Measurements from ENCODE around the gene ADARB1.

Gene ADARB1

DNA sequence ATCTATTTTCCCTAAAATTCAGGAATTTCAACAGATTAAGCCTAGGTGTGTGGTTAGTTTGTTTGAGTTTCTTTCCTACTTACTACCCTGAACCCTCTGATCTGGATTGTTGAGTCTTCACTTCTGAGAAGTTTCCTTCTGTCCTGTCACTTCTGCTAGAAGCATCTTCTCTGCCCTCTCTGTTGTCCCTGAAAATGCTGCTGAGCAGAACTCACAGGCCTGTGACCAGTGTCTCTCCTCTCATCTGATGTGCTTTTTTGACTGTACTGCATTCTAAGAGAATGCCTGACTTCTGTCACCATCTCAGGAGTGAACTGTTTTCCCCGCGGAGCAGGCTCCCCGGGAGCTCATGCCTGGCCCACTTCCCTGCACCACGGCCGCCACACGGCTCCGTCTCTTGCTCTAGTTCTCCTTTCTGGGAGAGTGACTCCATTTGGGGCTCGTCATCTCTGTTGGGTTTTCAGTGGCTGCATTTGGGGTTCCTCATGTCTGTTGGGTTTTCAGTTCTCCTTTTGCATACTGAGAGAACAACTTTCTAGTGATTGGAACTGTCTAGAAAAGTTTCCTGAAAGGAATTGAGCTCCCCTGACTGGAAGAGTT is 135.4 kb downstream of the ADARB1 start:
- no peak for DNase-seq

DNA sequence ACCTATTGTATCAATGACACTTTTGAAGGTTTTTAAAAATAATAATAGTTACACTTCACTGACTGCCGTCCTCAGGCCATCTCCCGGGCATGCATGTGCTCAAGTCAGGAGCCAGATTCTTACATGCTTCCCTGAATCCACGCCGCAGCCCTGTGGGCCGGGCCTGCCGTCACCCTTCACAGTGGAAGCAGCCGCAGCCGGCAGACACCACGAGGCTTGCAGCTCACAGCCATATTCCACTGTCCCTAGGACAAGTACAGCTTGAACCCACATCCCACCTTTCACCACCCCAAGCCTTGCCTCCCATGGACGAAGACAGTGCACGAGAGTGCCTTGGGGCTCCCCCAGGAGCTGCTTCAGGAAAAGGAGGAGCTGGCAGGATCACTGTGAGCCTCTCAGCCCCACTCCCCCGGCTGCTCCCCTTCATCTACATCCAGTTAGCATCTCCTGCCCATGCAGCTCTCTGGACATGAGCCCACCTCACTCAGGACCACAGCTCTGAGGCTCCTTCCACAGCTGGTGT is 136.1 kb downstream of the ADARB1 start:
- no peak for DNase-seq

DNA sequence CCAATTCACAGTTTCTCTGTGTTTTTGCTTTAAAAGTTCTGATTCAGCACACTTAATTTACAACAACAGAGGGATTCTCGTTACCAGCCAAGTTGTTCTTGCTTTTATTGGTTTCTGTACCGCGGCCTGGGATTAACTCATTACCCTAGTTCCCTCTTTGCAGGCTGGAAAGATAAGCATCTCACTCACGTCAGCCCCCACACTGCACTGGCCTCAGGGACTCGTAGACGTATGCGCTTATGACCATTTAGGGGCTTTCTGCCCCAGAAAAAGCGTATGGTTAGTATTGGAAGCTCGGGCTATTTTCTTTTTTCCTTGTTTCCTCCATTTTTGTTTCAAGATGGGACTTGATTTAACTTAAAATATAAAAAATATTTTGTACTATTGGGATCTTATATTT is 137.3 kb downstream of the ADARB1 start:
- no peak for DNase-seq

- no peak for DNase-seq
Measured at GRCh38 chr21:45213392-45213791, 139.0 kb downstream of the ADARB1 start.

DNA sequence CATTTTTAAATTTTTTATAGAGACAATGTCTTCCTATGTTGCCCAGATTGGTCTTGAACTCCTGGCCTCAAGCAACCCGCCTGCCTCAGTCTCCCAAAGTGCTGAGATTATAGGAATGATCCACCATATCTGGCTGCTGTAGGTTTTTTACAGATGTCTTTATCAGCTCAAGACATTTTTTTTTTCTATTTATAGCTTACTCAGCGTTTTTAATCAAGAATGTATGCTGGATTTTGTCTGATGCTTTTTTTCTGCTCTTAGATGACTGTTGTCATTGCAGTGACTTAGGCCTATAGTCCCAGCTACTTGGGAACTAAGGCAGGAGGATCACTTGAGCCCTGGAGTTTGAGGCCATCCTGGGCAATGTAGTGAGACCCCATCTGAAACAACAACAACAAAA is 140.8 kb downstream of the ADARB1 start:
- no peak for DNase-seq

DNA sequence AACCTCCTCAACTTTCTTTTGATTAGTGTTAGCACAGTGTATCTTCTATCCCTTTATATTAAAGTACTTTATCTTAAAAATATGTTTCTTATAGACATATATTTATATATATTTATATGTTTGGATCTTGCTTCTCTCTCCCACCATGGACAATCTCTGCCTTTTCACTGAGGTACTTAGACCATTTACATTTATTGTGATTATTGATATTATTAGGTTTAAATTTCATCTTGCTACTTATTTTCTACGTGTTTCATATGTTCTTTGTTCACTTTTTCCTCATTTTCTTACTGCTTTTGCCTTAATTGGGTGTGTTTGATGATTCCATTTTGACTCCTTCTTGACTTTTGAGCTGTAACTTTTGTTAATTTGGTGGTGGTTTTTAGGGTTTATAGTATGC is 142.6 kb downstream of the ADARB1 start:
- DNase-seq = no peak

DNA sequence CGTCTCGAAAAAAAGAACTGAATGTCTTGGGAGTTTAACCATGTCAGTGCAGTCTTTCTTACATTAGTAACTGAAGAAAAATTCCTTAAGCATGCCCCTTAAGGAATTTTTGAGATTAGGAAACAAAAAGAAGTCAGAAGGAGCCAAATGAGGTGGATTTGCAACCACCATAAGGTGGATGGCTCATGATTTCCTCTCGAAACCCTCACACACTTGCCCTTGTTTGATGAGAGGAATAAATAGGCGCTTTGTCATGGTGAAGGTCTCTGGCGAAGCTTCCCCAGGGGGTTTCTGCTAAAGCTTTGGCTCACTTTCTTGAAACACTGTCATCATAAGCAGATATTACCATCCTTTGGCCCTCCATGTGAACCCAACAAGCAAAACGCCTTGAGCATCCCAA is 145.1 kb downstream of the ADARB1 start:
- DNase-seq = no peak

- no peak for DNase-seq
Measured at GRCh38 chr21:45220071-45220481, 145.7 kb downstream of the ADARB1 start.

GRCh38 chr21:45220714-45221490 is 146.5 kb downstream of the ADARB1 start:
- DNase-seq = no peak

DNA sequence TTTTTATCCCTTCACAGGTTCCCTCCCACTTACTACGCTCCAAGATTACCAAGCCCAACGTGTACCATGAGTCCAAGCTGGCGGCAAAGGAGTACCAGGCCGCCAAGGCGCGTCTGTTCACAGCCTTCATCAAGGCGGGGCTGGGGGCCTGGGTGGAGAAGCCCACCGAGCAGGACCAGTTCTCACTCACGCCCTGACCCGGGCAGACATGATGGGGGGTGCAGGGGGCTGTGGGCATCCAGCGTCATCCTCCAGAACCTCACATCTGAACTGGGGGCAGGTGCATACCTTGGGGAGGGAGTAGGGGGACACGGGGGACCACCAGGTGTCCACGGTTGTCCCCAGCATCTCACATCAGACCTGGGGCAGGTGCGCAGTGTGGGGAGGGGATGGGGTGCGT is 147.6 kb downstream of the ADARB1 start:
- DNase-seq = no peak

DNA sequence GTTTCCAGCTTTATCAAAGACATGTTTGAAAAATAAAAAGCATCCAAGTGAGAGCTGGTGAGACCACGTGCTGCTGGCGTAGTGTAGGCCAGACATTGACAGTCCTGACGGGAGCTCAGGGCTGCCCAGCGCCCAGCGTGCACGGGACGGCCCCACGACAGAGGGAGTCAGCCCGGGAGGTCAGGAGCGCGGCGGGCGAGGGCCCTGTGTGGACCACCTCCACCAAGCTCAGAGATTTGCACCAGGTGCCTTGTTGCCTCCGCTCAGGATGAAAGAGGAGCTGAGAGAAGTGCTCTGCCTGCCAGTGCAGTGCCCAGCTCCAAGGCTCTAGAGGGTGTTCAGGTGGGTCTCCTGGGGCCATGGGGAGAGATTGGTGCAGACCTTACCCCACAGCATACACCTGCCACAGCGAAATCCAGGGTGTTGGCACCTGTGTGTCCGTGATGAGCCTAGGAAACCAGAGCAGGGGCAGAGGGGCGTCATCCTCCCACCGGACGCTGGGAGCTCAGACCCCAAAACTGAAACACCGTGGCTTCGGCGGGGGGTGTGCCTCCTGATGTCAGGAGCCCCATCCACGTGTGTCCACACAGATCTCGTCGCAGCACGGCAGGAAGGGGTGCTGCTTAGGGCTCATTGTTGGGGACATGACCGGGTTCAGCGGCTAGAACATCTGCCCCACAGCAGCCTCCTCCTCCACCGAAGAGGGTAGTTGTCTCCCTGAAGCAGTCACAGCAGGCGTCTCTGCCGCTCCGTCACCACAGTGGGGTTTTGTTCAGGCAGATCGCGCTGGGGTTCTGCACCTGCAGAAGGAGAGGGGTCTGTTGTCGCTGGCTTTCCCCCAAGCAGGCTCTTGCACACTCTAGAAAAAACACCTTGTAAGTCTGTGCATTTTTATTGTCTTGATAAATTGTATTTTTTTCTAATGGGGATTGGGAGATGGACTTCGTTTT is 149.1 kb downstream of the ADARB1 start:
- peak; percentile 29 for DNase-seq

DNA sequence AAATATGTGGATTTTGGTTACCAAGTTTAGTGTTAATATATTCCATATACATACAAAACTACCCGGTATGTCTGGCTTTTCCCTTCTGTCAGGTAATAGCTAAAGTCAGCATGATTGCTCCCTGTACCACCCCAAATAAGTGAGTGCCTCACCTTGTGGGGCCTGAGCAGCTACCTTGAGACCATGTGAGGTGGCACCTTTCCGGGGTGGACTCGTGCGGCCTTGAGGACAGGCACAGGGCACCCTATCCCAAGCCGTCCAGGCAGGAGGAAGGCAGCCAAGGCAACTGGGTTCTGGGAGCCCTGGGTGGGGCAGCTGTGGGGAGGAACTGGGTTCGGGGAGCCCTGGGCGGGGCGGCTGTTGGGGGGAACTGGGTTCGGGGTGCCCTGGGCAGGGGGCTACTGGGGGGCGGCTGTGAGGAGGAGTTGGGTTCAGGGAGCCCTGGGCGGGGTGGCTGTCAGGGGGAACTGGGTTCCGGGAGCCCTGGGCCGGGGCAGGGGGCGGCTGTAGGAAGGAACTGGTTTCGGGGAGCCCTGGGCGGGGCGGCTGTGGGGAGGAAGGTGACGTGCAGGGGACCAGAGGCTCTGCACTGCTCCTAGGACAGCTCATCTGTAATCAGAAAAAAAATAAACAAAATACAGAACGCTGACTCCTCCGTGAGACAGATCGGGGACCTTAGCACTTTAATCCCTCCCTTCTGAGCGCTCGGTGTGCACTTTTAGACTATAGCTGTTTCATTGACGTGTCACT is 150.0 kb downstream of the ADARB1 start:
- DNase-seq = peak; percentile 73

- no peak for DNase-seq
Measured at GRCh38 chr21:45225041-45225740, 150.8 kb downstream of the ADARB1 start.

GRCh38 chr21:45225741-45226327 is 151.5 kb downstream of the ADARB1 start:
- DNase-seq = no peak

DNA sequence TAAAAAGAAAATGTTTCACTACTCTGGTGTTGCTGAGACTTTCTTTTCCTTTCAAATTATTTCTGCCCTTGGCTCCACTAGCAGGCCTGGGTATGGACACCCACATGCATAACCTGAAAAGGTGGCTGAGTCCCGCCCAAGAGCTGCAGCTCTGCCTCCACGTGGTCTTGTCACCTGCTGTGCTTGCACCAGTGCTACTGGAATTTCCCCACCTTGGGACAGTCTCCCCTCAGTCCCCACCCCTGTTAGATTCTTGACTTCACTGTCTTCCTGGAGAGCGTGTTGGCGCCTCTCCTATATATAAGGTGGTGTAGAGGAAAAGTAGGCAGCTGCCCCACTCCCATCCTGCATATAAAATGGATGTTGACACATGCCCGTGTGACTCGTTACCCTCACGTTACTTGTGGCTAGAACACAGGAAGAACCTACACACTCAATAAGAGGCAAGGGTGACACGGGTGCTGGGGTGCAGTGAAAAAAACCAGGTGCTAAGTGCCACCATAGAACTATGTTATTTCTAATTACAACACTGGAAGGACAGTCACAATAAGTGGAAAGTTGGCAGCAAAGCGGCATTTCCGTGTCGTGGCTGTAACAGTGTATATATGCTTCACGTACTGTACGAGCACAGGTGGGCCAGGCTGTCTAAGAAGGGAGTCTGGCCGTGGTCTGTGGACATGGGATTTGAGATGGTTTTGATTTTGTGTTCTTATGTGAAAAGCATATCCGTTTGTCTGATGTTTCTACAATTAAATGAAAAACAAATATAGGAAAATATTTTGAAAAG is 152.4 kb downstream of the ADARB1 start:
- DNase-seq = peak; percentile 47

DNA sequence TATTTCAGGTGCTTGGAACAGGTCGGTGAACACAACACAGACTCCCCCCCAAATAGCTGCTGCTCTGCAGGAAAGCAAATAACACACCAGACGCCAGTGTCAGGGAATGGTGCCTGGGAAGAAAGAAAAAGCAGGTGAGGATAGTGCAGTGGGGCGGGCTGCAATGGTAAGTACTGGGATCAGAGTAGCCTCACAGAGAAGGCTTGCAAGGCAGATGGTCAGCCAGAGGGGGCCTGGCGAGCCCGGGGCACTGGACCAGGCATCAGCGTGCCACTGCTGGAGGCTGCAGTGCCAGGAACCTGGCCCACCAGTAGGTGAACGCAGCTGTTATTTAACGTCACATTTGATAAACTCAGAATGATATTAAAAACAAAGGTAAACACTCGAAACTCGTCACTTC is 153.4 kb downstream of the ADARB1 start:
- DNase-seq = no peak

GRCh38 chr21:45228171-45228641 is 153.8 kb downstream of the ADARB1 start:
- peak; percentile 73 for DNase-seq

DNA sequence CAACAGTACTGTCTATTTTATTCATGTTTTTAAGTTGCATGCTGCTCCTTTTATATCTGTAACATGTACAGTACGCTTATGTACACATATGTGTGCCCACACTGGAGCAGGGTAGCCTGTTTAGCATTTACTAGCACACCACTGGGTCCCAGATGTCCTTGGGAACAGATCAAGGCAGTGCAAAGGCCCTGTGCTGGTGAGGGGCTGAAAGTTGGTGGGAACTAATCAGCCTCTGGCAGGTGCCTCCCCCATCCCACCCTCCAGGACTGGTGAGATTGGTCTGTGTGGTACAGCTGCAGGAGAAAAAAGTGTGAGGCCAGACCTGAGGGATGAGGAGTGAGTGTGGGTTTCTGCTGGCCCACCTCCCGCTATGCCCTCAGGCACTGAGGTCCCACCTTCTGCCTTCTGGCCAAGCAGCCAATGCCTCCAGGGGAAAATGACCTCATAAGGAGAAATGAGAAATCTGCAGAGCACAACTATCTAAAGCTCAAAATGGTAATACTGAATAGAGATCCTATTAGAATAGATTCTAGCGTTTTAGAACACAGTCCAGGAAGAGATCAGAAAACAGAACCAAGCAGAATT is 154.4 kb downstream of the ADARB1 start:
- DNase-seq = no peak

- no peak for DNase-seq
Measured at GRCh38 chr21:45231705-45232104, 157.3 kb downstream of the ADARB1 start.

DNA sequence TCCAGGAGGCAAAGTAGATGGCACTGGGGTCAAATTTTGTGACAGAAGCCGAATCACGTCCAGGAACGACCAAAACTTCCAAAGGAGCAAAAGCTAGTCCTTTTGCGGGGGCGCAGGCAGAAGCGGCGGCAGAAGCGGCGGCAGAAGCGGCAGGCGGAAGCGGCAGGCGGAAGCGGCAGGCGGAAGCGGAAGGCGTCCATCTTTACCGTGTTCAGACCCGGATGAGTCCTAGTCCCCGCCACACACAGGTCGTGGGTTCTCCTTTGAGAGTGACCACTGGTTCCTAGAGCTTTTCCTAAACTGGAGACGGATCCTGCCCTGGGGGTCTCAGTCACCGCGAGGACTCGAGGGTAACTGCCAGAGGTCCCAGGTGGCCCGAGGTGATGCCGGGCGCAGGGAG is 159.7 kb downstream of the ADARB1 start:
- DNase-seq = no peak
